HG03432 (cell line): ENCODE results near the gene HDAC4.
A peak's percentile ranks its signal among the peaks of the same experiment; 100 is the strongest.

Source experiments
- ATAC-seq: cut with Tn5 transposase; IDR thresholded peaks from one replicate; pipeline ENCODE4 v1.9.1; 2021; ENCODE audit warnings: mild to moderate bottlenecking, moderate library complexity; ENCODE audit not compliant: unreplicated experiment

Gene HDAC4

GRCh38 chr2:239311132-239312040 lies 89.4 kb downstream of the HDAC4 start:
- ATAC-seq, result no peak

GRCh38 chr2:239310401-239311061 lies 90.3 kb downstream of the HDAC4 start:
- ATAC-seq, result no peak

- no peak for ATAC-seq
These were observed 91.2 kb downstream of the HDAC4 start for GRCh38 chr2:239309398-239310245.

- no peak for ATAC-seq
These were observed 92.0 kb downstream of the HDAC4 start for GRCh38 chr2:239308661-239309397.

GRCh38 chr2:239307921-239308613 lies 92.8 kb downstream of the HDAC4 start:
- no peak for ATAC-seq

- no peak for ATAC-seq
These were observed 93.6 kb downstream of the HDAC4 start for GRCh38 chr2:239307221-239307569.

- ATAC-seq, result no peak
These were observed 94.3 kb downstream of the HDAC4 start for GRCh38 chr2:239306274-239307220.

- no peak for ATAC-seq
These were observed 95.0 kb downstream of the HDAC4 start for GRCh38 chr2:239305771-239306170.

GRCh38 chr2:239305222-239305575 lies 95.6 kb downstream of the HDAC4 start:
- ATAC-seq, result no peak

- ATAC-seq, result no peak
These were observed 96.1 kb downstream of the HDAC4 start for GRCh38 chr2:239304533-239305221.

GRCh38 chr2:239303711-239304532 lies 96.9 kb downstream of the HDAC4 start:
- ATAC-seq, result peak; percentile 69

- ATAC-seq, result no peak
These were observed 97.8 kb downstream of the HDAC4 start for GRCh38 chr2:239302808-239303557.

GRCh38 chr2:239302083-239302807 lies 98.6 kb downstream of the HDAC4 start:
- ATAC-seq, result no peak

- no peak for ATAC-seq
These were observed 99.7 kb downstream of the HDAC4 start for GRCh38 chr2:239300871-239301735.

GRCh38 chr2:239300242-239300641 lies 100.6 kb downstream of the HDAC4 start:
- ATAC-seq, result no peak
